Thyroid gland (tissue), 4 donors: ENCODE results near the gene GJC1.

ENCODE experiments used
- CTCF ChIP-seq, 6 experiments: fragments of 200-600 bp in 3 of 6; fragments of 450-650 bp in 3 of 6; sonication (generic) in 3 of 6; IDR thresholded peaks; one replicate each; pipeline ENCODE4 v1.5.1; 2016 to 2019; ENCODE audit warnings: antibody characterized with exemption in 6 of 6, mild to moderate bottlenecking in 2 of 6, inconsistent platforms in 1 of 6, moderate library complexity in 1 of 6
- POLR2A ChIP-seq, 2 donors: fragments of 450-650 bp; IDR thresholded peaks; one replicate each; pipeline ENCODE4 v1.6.1; 2017; ENCODE audit warnings: antibody characterized with exemption in 2 of 2, mild to moderate bottlenecking in 2 of 2, moderate library complexity in 1 of 2

- no peak for TF ChIP-seq CTCF (IDR thresholded peaks at IDR 0.05)
- no peak for TF ChIP-seq POLR2A (IDR thresholded peaks at IDR 0.05)
Observed at GRCh38 chr17:44840274-44840673, 10.2 kb upstream of the GJC1 start.
